ENCODE measurements around the gene C19orf81.

The C19orf81 gene

GRCh38 chr19:50629801-50630200 is 19.4 kb upstream of the C19orf81 start:
- no peak for DNase-seq (ENCODE audit: low spot score)

- DNase-seq (ENCODE audit: low spot score): no peak
These were observed 17.0 kb upstream of the C19orf81 start for GRCh38 chr19:50632151-50632835.

GRCh38 chr19:50633359-50633758 is 15.9 kb upstream of the C19orf81 start:
- no peak for DNase-seq (ENCODE audit: low spot score)

GRCh38 chr19:50633973-50634372 is 15.3 kb upstream of the C19orf81 start:
- DNase-seq (ENCODE audit: low spot score): no peak

- no peak for DNase-seq (ENCODE audit: low spot score)
These were observed 12.7 kb upstream of the C19orf81 start for GRCh38 chr19:50636317-50637085.

- DNase-seq (ENCODE audit: low spot score): no peak
These were observed 10.6 kb upstream of the C19orf81 start for GRCh38 chr19:50638600-50638999.

- DNase-seq (ENCODE audit: low spot score): peak; percentile 70
These were observed 9.8 kb upstream of the C19orf81 start, which contains the start of gene SYT3 for GRCh38 chr19:50639121-50640112. SYT3 (minus strand) TSS chr19:50639881; CDS start chr19:50637411, 2,470 bp downstream.

GRCh38 chr19:50640368-50640767 is 8.9 kb upstream of the C19orf81 start:
- no peak for DNase-seq (ENCODE audit: low spot score)

- no peak for DNase-seq (ENCODE audit: low spot score)
These were observed 4.8 kb upstream of the C19orf81 start for GRCh38 chr19:50644315-50644915.

GRCh38 chr19:50645107-50645506 is 4.1 kb upstream of the C19orf81 start:
- no peak for DNase-seq (ENCODE audit: low spot score)

- no peak for DNase-seq (ENCODE audit: low spot score)
These were observed 3.0 kb upstream of the C19orf81 start for GRCh38 chr19:50646074-50646807.

GRCh38 chr19:50647879-50648615 is 1.2 kb upstream of the C19orf81 start:
- DNase-seq (ENCODE audit: low spot score): no peak

- DNase-seq (ENCODE audit: low spot score): no peak
These were observed 586 bp upstream of the C19orf81 start for GRCh38 chr19:50648659-50649058.

GRCh38 chr19:50651174-50651573 is 1.9 kb downstream of the C19orf81 start:
- no peak for DNase-seq (ENCODE audit: low spot score)

GRCh38 chr19:50652722-50653121 is 3.5 kb downstream of the C19orf81 start:
- DNase-seq (ENCODE audit: low spot score): no peak

GRCh38 chr19:50654882-50655281 is 5.6 kb downstream of the C19orf81 start:
- no peak for DNase-seq (ENCODE audit: low spot score)

GRCh38 chr19:50657222-50657669 is 8.0 kb downstream of the C19orf81 start:
- DNase-seq (ENCODE audit: low spot score): no peak

- peak; percentile 94 for DNase-seq (ENCODE audit: low spot score)
These were observed 8.6 kb downstream of the C19orf81 start for GRCh38 chr19:50657712-50658440.

Measured in germinal center (tissue), 1 donor.